Fibroblast of pulmonary artery (primary cell): ENCODE results near the gene PRXL2A.

Experiments
- DNase-seq: peaks from one replicate; pipeline ENCODE4 v3.0.0-alpha.2; 2010; ENCODE audit warnings: low read depth
- H3K4me3 ChIP-seq: replicated peaks from 2 replicates; pipeline ENCODE4 v1.5.1; 2011; ENCODE audit warnings: low read depth, mild to moderate bottlenecking, control low read depth, low read length, moderate library complexity
- TF ChIP-seq, protein P1 (sequence below): IDR thresholded peaks from 2 replicates; pipeline ENCODE4 v1.5.1; 2011; ENCODE audit warnings: mild to moderate bottlenecking, control low read depth, low read length, inconsistent platforms; ENCODE audit errors: missing control alignments

The PRXL2A gene

DNA sequence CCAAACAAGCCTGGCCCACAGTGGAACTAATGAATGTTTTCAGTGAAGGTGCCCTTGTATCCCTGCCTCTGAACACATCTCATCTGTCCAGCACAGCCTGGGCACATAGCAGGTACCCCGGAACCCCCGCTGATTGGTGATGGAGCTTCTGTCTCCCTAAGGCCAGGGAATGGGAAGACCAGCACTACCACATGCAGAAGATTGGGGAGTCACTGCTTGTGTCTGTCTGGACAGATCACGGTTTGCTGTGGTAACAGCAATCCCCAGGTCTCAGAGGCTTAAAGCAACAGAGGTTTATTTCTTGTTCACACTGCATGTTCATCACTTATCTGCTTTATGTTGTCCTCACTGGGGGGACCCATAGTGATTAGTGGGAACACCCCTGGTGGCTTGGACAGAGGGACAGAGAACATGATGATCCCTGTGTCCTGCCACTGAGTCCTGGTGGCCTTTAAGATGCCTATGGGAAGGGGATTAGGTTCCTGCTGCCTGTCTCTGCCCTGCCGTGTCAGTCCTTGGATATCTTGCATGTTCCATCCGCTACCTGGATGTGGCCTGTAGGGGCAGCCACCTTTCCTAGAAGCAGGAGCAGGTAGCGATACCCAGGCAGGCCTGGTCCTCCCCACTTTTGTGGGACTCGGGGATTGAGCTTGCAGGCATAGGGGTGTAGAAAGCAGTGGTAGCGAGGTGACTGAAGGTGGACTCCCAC is 49.4 kb downstream of the PRXL2A start:
- H3K4me3 ChIP-seq = no peak overlapping the region
- no peak for DNase-seq
- TF ChIP-seq, protein P1, sequence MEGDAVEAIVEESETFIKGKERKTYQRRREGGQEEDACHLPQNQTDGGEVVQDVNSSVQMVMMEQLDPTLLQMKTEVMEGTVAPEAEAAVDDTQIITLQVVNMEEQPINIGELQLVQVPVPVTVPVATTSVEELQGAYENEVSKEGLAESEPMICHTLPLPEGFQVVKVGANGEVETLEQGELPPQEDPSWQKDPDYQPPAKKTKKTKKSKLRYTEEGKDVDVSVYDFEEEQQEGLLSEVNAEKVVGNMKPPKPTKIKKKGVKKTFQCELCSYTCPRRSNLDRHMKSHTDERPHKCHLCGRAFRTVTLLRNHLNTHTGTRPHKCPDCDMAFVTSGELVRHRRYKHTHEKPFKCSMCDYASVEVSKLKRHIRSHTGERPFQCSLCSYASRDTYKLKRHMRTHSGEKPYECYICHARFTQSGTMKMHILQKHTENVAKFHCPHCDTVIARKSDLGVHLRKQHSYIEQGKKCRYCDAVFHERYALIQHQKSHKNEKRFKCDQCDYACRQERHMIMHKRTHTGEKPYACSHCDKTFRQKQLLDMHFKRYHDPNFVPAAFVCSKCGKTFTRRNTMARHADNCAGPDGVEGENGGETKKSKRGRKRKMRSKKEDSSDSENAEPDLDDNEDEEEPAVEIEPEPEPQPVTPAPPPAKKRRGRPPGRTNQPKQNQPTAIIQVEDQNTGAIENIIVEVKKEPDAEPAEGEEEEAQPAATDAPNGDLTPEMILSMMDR = no peak

DNA sequence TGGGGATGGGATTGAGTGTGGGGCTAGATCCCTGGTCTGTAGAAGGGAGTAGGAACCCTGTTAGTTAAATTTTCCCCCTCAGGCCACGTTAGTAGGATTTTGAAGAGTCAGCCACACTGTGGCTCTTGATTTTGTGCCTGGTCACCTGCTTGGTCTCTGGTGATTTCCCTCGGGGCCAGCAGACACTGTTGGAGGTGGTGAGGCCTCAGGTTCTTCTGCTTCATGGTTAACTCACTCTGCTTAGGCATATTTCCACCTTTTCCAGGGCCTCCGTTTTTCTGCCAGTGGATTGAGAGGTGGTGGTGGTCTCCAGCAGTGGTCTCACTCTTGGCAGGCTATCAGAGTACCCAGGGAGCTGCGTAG is 49.9 kb downstream of the PRXL2A start:
- DNase-seq = no peak
- TF ChIP-seq, protein P1 = no peak
- H3K4me3 ChIP-seq = no peak overlapping the region

DNA sequence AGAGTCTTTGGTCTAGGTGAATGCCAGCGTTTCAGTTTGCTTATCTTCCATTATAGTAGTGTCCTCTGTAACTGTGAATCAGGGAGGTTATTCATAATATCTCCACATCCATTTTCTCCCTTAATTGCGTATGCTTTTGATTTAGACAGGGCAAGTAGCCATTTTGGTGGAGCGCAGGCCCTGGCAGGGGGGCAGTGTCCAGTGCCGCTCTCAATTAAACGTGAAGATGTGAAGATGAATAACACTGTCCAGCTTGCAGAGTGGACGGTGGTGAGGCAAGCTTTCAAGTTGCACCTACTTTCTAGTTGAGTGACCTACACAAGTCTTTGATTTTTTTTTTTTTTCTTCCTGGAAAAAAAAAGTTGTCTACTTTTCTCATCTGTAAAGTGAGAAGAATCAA is 50.3 kb downstream of the PRXL2A start:
- TF ChIP-seq, protein P1 = no peak
- H3K4me3 ChIP-seq = no peak overlapping the region
- no peak for DNase-seq

DNA sequence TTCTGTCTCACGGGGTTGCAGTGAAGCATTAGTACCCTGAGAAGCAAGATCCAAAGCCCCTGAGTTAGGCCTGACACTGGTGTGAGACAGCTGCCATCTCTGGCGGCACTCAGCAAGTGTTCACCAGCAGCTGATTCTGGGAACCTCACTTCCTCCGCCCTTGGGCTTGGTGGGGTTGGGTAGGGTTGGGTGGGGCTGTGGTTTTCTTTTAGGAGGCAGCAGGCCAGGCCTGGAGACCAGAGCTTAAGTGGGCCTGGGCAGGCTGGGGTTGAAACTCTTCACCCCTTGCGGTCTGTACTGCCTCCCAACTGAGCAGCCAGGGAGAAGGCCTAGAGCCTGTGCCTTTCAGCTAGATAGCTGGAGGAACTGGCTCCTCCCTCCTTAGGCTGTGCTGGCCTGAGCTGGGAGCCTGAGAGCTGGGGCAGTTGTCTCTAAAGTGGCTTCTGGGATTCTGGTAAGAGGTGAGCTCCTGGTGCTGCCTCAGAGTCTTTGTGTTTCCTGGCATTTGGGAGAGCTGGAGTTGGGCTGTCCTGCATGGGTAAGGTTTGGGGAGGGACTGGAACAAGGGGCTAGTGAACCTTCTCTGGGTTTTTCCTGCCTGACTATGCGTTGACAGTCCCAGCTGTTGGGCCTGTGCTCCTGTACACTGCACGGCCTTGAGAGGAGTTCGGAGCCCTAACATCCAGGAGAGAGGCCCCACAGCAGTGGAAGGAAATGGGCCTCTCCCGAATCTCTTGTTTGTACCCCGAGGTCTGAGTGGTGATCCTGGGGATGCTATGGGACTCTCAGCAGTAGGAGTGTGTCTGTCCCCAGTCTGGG is 50.9 kb downstream of the PRXL2A start:
- TF ChIP-seq, protein P1 = no peak
- DNase-seq = peak; percentile 46
- no peak overlapping the region for H3K4me3 ChIP-seq

DNA sequence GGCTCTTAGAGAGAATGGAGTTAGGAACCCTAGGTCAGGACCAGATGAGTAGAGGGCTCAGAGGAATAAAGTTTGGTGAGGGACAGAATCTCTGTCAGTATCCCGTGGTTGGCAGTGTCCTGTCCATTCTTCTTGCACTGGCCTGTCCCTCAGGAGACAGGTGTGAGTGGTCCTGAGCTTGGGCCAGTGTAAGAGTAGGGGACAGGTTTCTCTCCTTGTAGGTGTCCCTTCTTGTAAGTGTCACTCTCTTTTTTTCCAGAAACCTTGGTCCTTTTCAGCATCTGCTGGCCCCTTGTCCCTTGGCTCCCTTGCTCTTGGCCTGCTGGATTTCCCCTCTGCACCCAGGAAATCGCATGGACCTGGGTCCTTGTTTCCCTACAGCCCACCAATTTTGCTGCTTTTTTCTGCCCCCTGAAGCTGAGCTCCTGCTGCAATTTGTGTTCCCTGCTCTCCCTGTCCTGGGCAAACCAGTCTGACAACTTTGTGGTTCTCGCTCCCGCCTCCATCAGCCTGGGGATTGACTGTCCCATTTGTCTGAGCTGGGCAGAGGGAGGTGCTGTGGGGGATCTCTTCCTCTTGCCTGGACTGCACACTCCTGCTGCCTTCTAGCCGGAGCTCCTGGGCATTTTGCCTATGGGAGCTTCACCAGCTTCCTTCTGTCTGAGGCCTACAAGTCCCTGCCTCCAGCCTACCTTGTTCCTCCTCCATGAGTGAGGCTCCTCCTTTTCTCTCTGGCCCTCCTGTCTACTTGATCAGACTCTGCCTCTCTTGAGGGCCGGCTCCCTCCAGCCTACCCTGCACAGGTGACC is 52.3 kb downstream of the PRXL2A start:
- DNase-seq = peak; percentile 61

DNA sequence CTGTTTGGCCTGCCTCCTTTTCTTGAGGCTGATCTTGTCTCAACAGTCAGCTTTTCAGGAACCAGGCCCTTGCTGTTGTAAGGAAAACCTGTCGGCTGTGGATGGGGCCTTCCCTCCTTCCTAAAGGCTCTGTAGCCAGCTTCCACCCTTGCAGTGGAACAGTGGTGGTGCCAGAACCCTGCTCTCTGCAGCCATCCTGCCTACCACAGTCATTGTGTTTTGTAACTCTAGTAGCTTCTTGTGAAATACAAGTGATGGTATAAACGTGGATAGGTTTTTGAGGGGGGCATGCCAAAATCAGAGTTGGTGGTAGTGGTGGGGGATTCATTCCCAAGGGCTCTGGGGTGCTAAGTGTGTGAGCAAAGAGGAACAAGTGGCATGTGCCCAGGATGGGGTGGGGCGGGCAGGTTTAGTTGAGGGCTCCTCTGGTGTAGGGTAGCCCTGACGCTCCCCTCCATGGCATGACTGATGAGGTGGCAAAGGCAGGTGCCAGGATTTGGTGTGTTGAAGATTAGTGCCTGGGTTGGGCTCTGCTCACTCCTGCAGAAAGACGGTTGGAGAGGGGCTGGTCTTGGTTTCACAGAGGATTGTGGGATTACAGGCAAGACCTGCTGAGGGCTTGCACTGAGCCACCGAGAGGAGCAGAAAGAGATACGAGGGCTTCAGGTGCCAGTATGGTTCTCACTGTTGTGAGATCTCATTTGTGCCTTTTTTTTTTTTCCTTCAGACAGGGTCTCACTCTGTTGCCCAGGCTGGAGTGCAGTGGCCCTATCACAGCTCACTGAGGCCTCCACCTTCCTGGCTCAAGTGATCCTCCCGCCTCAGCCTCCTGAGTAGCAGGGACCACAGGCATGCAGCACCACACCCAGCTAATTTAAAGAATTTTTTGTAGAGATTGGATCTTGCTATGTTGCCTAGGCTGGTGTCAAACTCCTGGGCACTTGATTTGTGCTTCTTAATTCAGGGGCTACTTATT is 53.1 kb downstream of the PRXL2A start:
- TF ChIP-seq, protein P1 = no peak
- DNase-seq = peak; percentile 64

More for the DNA sequence above, 52.3 kb downstream of the PRXL2A start:
- TF ChIP-seq, protein P1 = no peak
- H3K4me3 ChIP-seq = no peak overlapping the region

More for the DNA sequence above, 53.1 kb downstream of the PRXL2A start:
- no peak overlapping the region for H3K4me3 ChIP-seq
